Measurements from ENCODE around the gene CD82.

DNA sequence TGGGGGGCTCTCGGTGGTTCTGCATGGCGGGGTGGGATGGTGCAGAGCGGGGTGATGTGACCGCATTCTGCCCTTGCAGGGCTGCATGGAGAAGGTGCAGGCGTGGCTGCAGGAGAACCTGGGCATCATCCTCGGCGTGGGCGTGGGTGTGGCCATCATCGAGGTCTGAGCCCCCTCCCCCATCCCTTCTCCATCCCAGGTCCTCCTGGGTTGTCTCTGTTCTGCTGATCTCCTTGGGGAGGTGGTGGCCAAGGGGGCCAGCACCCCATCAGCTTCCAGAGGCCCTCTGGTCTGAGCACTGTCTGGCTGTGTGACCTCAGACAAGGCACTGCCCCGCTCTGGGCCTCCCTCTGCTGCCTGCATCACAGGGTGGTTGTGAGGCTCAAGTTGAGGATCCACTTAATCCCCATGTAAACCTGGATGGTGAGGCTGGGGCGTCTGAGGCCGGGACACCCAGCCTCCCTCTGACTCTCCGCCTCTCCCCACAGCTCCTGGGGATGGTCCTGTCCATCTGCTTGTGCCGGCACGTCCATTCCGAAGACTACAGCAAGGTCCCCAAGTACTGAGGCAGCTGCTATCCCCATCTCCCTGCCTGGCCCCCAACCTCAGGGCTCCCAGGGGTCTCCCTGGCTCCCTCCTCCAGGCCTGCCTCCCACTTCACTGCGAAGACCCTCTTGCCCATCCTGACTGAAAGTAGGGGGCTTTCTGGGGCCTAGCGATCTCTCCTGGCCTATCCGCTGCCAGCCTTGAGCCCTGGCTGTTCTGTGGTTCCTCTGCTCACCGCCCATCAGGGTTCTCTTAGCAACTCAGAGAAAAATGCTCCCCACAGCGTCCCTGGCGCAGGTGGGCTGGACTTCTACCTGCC lies 53.3 kb downstream of the CD82 start:
- TF ChIP-seq, protein P1, sequence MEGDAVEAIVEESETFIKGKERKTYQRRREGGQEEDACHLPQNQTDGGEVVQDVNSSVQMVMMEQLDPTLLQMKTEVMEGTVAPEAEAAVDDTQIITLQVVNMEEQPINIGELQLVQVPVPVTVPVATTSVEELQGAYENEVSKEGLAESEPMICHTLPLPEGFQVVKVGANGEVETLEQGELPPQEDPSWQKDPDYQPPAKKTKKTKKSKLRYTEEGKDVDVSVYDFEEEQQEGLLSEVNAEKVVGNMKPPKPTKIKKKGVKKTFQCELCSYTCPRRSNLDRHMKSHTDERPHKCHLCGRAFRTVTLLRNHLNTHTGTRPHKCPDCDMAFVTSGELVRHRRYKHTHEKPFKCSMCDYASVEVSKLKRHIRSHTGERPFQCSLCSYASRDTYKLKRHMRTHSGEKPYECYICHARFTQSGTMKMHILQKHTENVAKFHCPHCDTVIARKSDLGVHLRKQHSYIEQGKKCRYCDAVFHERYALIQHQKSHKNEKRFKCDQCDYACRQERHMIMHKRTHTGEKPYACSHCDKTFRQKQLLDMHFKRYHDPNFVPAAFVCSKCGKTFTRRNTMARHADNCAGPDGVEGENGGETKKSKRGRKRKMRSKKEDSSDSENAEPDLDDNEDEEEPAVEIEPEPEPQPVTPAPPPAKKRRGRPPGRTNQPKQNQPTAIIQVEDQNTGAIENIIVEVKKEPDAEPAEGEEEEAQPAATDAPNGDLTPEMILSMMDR (conservative IDR thresholded peaks at IDR 0.05): no peak
- TF ChIP-seq EZH2 (IDR thresholded peaks at IDR 0.05; ENCODE audit: low read depth): no peak
